ENCODE measurements around the gene PPP4R2. TPM values are rescaled to one million over a fixed set of nuclear protein-coding genes. Genes with fewer than 3 reads are reported as not detected.

Gene PPP4R2
- total RNA-seq = 10 to 100 TPM; 32.2 to 57.6 (median 40.2) TPM

GRCh38 chr3:72996473-72997333 lies at the start of gene PPP4R2:
TSS of gene PPP4R2 (plus strand) at chr3:72996811. CDS start at chr3:72997038, 227 bp downstream.
- no peaks in the 10 kb centered on the region for H3K9me3 ChIP-seq
- H3K36me3 ChIP-seq = peaks cover 0 to 9% of the 10 kb centered on the region in 2 donors
- H3K27me3 ChIP-seq = no peaks in the 10 kb centered on the region
- peak; percentile 99 for ATAC-seq
- peaks cover 0 to 47% (median 25%) of the 10 kb centered on the region in 3 donors for H3K4me1 ChIP-seq
- peak; percentile 79 to 84 for TF ChIP-seq POLR2A (IDR thresholded peaks at IDR 0.05)
- peak in 1 of 4 experiments; percentile 25 for TF ChIP-seq CTCF (IDR thresholded peaks at IDR 0.05)
- no peak for TF ChIP-seq EP300 (IDR thresholded peaks at IDR 0.05)
- peak; percentile 94 for TF ChIP-seq POLR2AphosphoS5 (IDR thresholded peaks at IDR 0.05)
- peak within 1 kb of the TSS; percentile 86 to 99 (median 98) for H3K27ac ChIP-seq
- peak within 1 kb of the TSS; percentile 77 to 92 for H3K4me3 ChIP-seq
- WGBS, 2 donors (ENCODE audit: low coverage in 1 of 2) = 16% methylated on average over 4 of the region's 75 CpGs; no CpG with 5 or more reads in 1 of the 2 donors

- H3K4me3 ChIP-seq = no peak overlapping the region
- no peaks in the 10 kb centered on the region for H3K4me1 ChIP-seq
- ATAC-seq = no peak
- H3K9me3 ChIP-seq = no peaks in the 10 kb centered on the region
- WGBS, 2 donors (ENCODE audit: low coverage in 1 of 2) = 66 to 72% methylated on average over 3 to 8 of the region's 8 CpGs
- TF ChIP-seq EP300 (IDR thresholded peaks at IDR 0.05) (no peak), CTCF (IDR thresholded peaks at IDR 0.05) (no peak), POLR2AphosphoS5 (IDR thresholded peaks at IDR 0.05) (no peak), POLR2A (IDR thresholded peaks at IDR 0.05) (no peak)
- H3K36me3 ChIP-seq = no peaks in the 10 kb centered on the region
- H3K27me3 ChIP-seq = no peaks in the 10 kb centered on the region
- no peak overlapping the region for H3K27ac ChIP-seq
Measured at GRCh38 chr3:72947715-72948490, 48.7 kb upstream of the PPP4R2 start.

- Histone ChIP-seq H3K36me3 (no peaks in the 10 kb centered on the region), H3K9me3 (no peaks in the 10 kb centered on the region), H3K4me1 (no peaks in the 10 kb centered on the region), H3K27me3 (no peaks in the 10 kb centered on the region), H3K4me3 (no peak overlapping the region), H3K27ac (no peak overlapping the region)
- 100% methylated on average over 2 to 4 of the region's 4 CpGs for WGBS, 2 donors (ENCODE audit: low coverage in 1 of 2)
- no peak for ATAC-seq
- TF ChIP-seq CTCF (IDR thresholded peaks at IDR 0.05) = no peak
- no peak for TF ChIP-seq POLR2AphosphoS5 (IDR thresholded peaks at IDR 0.05)
- TF ChIP-seq POLR2A (IDR thresholded peaks at IDR 0.05) = no peak
- TF ChIP-seq EP300 (IDR thresholded peaks at IDR 0.05) = no peak
Measured at GRCh38 chr3:72949016-72949415, 47.6 kb upstream of the PPP4R2 start.

GRCh38 chr3:72950372-72950771 lies 46.2 kb upstream of the PPP4R2 start:
- H3K27ac ChIP-seq = no peak overlapping the region
- H3K27me3 ChIP-seq = no peaks in the 10 kb centered on the region
- no peaks in the 10 kb centered on the region for H3K4me1 ChIP-seq
- ATAC-seq = no peak
- H3K4me3 ChIP-seq = no peak overlapping the region
- no peaks in the 10 kb centered on the region for H3K36me3 ChIP-seq
- WGBS, 2 donors (ENCODE audit: low coverage in 1 of 2) = 86 to 88% methylated on average over 1 to 5 of the region's 8 CpGs
- TF ChIP-seq POLR2A (IDR thresholded peaks at IDR 0.05) = no peak
- H3K9me3 ChIP-seq = no peaks in the 10 kb centered on the region

- Histone ChIP-seq H3K4me1 (no peaks in the 10 kb centered on the region), H3K4me3 (no peak overlapping the region), H3K9me3 (no peaks in the 10 kb centered on the region), H3K27ac (no peak overlapping the region), H3K27me3 (no peaks in the 10 kb centered on the region), H3K36me3 (no peaks in the 10 kb centered on the region)
- no peak for TF ChIP-seq POLR2AphosphoS5 (IDR thresholded peaks at IDR 0.05)
- no peak for TF ChIP-seq POLR2A (IDR thresholded peaks at IDR 0.05)
- TF ChIP-seq EP300 (IDR thresholded peaks at IDR 0.05) = no peak
- TF ChIP-seq CTCF (IDR thresholded peaks at IDR 0.05) = no peak
- ATAC-seq = no peak
- 76 to 90% methylated on average over 3 to 4 of the region's 4 CpGs for WGBS, 2 donors (ENCODE audit: low coverage in 1 of 2)
Measured at GRCh38 chr3:72950801-72951200, 45.8 kb upstream of the PPP4R2 start.

Measured in gastroesophageal sphincter (tissue), 4 donors.